Measurements from ENCODE around the gene RTL10. TPM values are rescaled to one million over a fixed set of nuclear protein-coding genes. Genes with fewer than 3 reads are reported as not detected.
A peak's percentile ranks its signal among the peaks of the same experiment; 100 is the strongest.

RTL10 gene
- total and polyA plus RNA-seq, 9 donors: 7.1 to 54.3 (median 15.3) TPM

GRCh38 chr22:19823191-19823901 lies 31.3 kb downstream of the RTL10 start:
- Histone ChIP-seq H3K9me3 (no peaks in the 10 kb centered on the region), H3K27ac (no peak overlapping the region), H3K4me3 (no peak overlapping the region), H3K27me3 (no peaks in the 10 kb centered on the region), H3K4me1 (ENCODE audit: insufficient read depth) (no peaks in the 10 kb centered on the region), H3K36me3 (no peaks in the 10 kb centered on the region)
- 85 to 87% (median 85%) methylated on average over 11 of the region's 11 CpGs for WGBS, 3 donors
- DNase-seq: peak in 2 of 5 donors; percentile 2 to 6
- TF ChIP-seq POLR2A (IDR thresholded peaks at IDR 0.05) (no peak), CTCF (IDR thresholded peaks at IDR 0.05) (no peak), EP300 (IDR thresholded peaks at IDR 0.05) (no peak)
- intact Hi-C loops (cut with DNase I): no loop called here

GRCh38 chr22:19822301-19823117 lies 32.2 kb downstream of the RTL10 start:
- no peaks in the 10 kb centered on the region for H3K27me3 ChIP-seq
- 92 to 95% (median 93%) methylated on average over 18 of the region's 18 CpGs for WGBS, 3 donors
- no peak overlapping the region for H3K4me3 ChIP-seq

GRCh38 chr22:19821523-19822300 lies 33.0 kb downstream of the RTL10 start:
- H3K27me3 ChIP-seq: no peaks in the 10 kb centered on the region
- peak in 4 of 5 donors; percentile 1 to 17 (median 8) for DNase-seq
- H3K4me1 ChIP-seq (ENCODE audit: insufficient read depth): no peaks in the 10 kb centered on the region
- H3K4me3 ChIP-seq: no peak overlapping the region
- H3K36me3 ChIP-seq: no peaks in the 10 kb centered on the region
- TF ChIP-seq CTCF (IDR thresholded peaks at IDR 0.05) (no peak), EP300 (IDR thresholded peaks at IDR 0.05) (no peak), POLR2A (IDR thresholded peaks at IDR 0.05) (no peak)
- no peaks in the 10 kb centered on the region for H3K9me3 ChIP-seq
- intact Hi-C loops (cut with DNase I): no loop called here
- H3K27ac ChIP-seq: no peak overlapping the region
- 92 to 96% (median 94%) methylated on average over 20 of the region's 20 CpGs for WGBS, 3 donors

More at GRCh38 chr22:19822301-19823117, 32.2 kb downstream of the RTL10 start:
- TF ChIP-seq POLR2A (IDR thresholded peaks at IDR 0.05) (no peak), EP300 (IDR thresholded peaks at IDR 0.05) (no peak), CTCF (IDR thresholded peaks at IDR 0.05) (no peak)
- peak in 4 of 5 donors; percentile 3 to 15 (median 11) for DNase-seq
- no peak overlapping the region for H3K27ac ChIP-seq
- intact Hi-C loops (cut with DNase I): no loop called here
- H3K36me3 ChIP-seq: no peaks in the 10 kb centered on the region
- H3K9me3 ChIP-seq: no peaks in the 10 kb centered on the region
- H3K4me1 ChIP-seq (ENCODE audit: insufficient read depth): no peaks in the 10 kb centered on the region

GRCh38 chr22:19820880-19821522 lies 33.7 kb downstream of the RTL10 start:
- Histone ChIP-seq H3K36me3 (no peaks in the 10 kb centered on the region), H3K4me1 (ENCODE audit: insufficient read depth) (no peaks in the 10 kb centered on the region), H3K27ac (no peak overlapping the region), H3K9me3 (no peaks in the 10 kb centered on the region), H3K4me3 (no peak overlapping the region), H3K27me3 (no peaks in the 10 kb centered on the region)
- TF ChIP-seq POLR2A (IDR thresholded peaks at IDR 0.05): no peak
- TF ChIP-seq CTCF (IDR thresholded peaks at IDR 0.05): no peak
- no peak for TF ChIP-seq EP300 (IDR thresholded peaks at IDR 0.05)
- peak in 2 of 5 donors; percentile 6 to 10 for DNase-seq
- intact Hi-C loops (cut with DNase I): no loop called here
- 92 to 94% (median 93%) methylated on average over 18 of the region's 18 CpGs for WGBS, 3 donors

All from ovary (tissue), 9 donors.